Breast epithelium (tissue), 4 donors: ENCODE measurements around the gene PRPH. TPM values are rescaled to one million over a fixed set of nuclear protein-coding genes. Genes with fewer than 3 reads are reported as not detected.
"Not testable (repeated sequence)": the region's sequence is repeated elsewhere in the genome, so short reads cannot be mapped to it uniquely, and the experiment has no call there.

ENCODE experiments used
- DNase-seq, 2 donors: peaks; one replicate each; pipeline ENCODE4 v3.0.0-alpha.2; 2019; ENCODE audit warnings: low spot score in 2 of 2
- H3K27ac ChIP-seq, 2 donors: fragments of 200-600 bp; sonication (generic) in 1 of 2; one replicate each; pipeline ENCODE4 v1.5.1; 2016 to 2019; ENCODE audit warnings: mild to moderate bottlenecking in 1 of 2
- H3K27me3 ChIP-seq, 2 donors: fragments of 200-600 bp; sonication (generic) in 1 of 2; one replicate each; pipeline versions ENCODE4 v1.5.1 to v1.6.0; 2017 to 2019; ENCODE audit warnings: control low read depth in 1 of 2, mild to moderate bottlenecking in 1 of 2
- H3K36me3 ChIP-seq: fragments of 200-600 bp; one replicate; pipeline ENCODE4 v1.5.1; 2019
- H3K4me1 ChIP-seq, 2 donors: fragments of 200-600 bp; sonication (generic); one replicate each; pipeline ENCODE4 v1.5.1; 2016 to 2019; ENCODE audit warnings: control low read depth in 1 of 2
- H3K4me3 ChIP-seq, 3 donors: fragments of 200-600 bp; sonication (generic); 1 replicate in 2 of 3; 2 replicates in 1 of 3; pipeline ENCODE4 v1.5.1; 2016 to 2019; ENCODE audit warnings: mild to moderate bottlenecking in 3 of 3, moderate library complexity in 2 of 3
- H3K9me3 ChIP-seq, 2 donors: fragments of 200-600 bp; sonication (generic) in 1 of 2; one replicate each; pipeline ENCODE4 v1.5.1; 2016 to 2019; ENCODE audit warnings: control low read depth in 1 of 2
- POLR2A ChIP-seq: fragments of 450-650 bp; IDR thresholded peaks from one replicate; pipeline ENCODE4 v1.6.1; 2016; ENCODE audit warnings: antibody characterized with exemption, mild to moderate bottlenecking, moderate library complexity
- POLR2AphosphoS5 ChIP-seq, 3 donors: sonication (generic); formaldehyde crosslinking; IDR thresholded peaks; one replicate each; pipeline ENCODE4 v1.6.1; 2017; ENCODE audit warnings: antibody characterized with exemption in 3 of 3
- intact Hi-C: fragments of 100-400 bp; cut with DNase I; formaldehyde crosslinking; loops from one replicate; pipeline ENCODE4 v1.15.1; 2023; ENCODE audit warnings: low total_unique reads
- total RNA-seq, 3 donors: library from RNA; depleted of rRNA; stranded (reverse); fragments of >200 nt; gene quantifications; one replicate each; pipeline ENCODE4 v1.1.0, GENCODE V29; 2016
- TF ChIP-seq, protein P1 (sequence below), 3 donors: fragments of 450-650 bp; IDR thresholded peaks; one replicate each; pipeline ENCODE4 v1.5.1; 2016 to 2017; ENCODE audit warnings: antibody characterized with exemption in 3 of 3, mild to moderate bottlenecking in 3 of 3, moderate library complexity in 3 of 3

The PRPH gene
- total RNA-seq, 3 donors from 2014 or later: 0.96 to 2.0 TPM; not detected in 1

DNA sequence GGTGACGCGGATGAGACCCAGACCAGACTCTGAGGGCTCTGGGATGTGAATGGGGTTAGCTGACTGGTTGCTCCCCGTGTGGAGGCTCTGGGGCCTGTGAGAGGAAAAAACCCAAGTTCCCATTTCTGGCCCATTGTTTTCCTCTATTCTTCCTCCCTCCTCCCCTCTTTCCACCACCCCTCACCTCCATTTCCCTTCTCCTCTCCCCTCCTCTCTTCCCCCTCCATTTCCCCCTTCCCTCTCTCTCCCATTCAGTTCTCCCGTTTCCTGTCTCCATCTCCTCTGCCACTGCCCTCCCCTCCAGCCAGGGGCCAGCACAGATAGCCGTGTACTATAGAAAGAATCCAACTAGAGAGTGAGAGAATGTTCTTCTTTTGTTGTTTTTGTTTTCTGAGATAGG lies 12.6 kb upstream of the PRPH start:
- Histone ChIP-seq H3K27ac (no peak overlapping the region), H3K27me3 (no peaks in the 10 kb centered on the region), H3K9me3 (no peaks in the 10 kb centered on the region), H3K4me1 (no peaks in the 10 kb centered on the region), H3K4me3 (no peak overlapping the region), H3K36me3 (no peaks in the 10 kb centered on the region)
- TF ChIP-seq, protein P1, sequence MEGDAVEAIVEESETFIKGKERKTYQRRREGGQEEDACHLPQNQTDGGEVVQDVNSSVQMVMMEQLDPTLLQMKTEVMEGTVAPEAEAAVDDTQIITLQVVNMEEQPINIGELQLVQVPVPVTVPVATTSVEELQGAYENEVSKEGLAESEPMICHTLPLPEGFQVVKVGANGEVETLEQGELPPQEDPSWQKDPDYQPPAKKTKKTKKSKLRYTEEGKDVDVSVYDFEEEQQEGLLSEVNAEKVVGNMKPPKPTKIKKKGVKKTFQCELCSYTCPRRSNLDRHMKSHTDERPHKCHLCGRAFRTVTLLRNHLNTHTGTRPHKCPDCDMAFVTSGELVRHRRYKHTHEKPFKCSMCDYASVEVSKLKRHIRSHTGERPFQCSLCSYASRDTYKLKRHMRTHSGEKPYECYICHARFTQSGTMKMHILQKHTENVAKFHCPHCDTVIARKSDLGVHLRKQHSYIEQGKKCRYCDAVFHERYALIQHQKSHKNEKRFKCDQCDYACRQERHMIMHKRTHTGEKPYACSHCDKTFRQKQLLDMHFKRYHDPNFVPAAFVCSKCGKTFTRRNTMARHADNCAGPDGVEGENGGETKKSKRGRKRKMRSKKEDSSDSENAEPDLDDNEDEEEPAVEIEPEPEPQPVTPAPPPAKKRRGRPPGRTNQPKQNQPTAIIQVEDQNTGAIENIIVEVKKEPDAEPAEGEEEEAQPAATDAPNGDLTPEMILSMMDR (IDR thresholded peaks at IDR 0.05): no peak
- TF ChIP-seq POLR2AphosphoS5 (IDR thresholded peaks at IDR 0.05) (no peak), POLR2A (no peak)
- no peak for DNase-seq
- intact Hi-C loops: no loop called here

DNA sequence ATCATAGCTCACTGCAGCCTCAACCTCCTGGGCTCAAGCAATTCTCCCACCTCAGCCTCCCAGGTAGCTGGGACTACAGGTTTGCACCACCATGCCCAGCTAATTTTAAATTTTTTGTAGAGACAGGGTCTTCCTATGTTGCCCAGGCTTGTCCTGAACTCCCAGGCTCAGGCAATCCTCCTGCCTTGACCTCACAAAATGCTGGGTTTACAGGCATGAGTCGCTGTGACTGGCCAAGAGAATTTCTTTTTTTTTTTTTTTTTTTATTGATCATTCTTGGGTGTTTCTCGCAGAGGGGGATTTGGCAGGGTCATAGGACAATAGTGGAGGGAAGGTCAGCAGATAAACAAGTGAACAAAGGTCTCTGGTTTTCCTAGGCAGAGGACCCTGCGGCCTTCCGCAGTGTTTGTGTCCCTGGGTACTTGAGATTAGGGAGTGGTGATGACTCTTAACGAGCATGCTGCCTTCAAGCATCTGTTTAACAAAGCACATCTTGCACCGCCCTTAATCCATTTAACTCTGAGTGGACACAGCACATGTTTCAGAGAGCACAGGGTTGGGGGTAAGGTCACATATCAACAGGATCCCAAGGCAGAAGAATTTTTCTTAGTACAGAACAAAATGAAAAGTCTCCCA lies 12.1 kb upstream of the PRPH start:
- H3K9me3 ChIP-seq, intact Hi-C loops, DNase-seq, H3K36me3 ChIP-seq, H3K27me3 ChIP-seq, H3K4me3 ChIP-seq, H3K27ac ChIP-seq, H3K4me1 ChIP-seq: not testable (repeated sequence)

DNA sequence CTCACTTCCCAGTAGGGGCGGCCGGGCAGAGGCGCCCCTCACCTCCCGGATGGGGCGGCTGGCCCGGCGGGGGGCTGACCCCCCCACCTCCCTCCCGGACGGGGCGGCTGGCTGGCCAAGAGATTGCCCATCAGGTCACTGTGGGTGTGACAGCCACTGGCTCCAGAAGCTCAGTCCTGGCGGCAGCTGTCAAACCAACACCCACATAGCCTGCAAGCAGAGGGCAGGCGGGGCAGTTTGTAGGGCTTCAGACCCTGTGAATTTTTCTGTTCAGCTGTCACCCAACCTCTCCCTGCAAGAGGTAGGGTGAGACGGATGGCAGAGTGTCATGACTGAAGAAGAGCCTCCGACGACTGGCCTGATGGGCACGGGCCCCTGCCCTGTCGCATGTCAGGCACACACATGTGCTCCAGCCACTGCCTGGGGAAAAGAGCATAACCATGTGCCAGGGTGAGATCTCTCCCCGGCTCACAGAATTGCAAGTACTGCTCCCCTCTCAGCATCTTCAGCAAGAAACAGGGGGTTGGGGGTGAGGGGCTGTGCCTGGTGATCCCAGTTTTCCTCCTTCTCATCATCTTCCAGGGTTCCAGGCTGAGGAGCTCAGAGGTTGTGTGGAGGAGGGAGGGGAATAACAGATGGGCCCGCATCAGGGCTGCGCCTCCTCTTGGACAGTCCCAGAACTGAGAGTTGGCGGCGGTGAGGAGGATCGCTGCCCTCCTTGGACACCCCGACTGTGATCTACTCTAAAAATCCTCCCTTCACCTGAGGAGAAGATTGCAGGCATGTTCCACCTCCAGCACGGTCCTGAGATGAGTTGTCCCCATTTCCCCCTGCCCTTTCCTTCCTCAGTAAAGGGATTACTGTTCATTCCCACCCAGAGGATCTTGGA lies 11.2 kb upstream of the PRPH start:
- no peaks in the 10 kb centered on the region for H3K36me3 ChIP-seq
- DNase-seq: no peak
- H3K4me3 ChIP-seq: no peak overlapping the region
- TF ChIP-seq POLR2AphosphoS5 (IDR thresholded peaks at IDR 0.05) (no peak), POLR2A (no peak)
- TF ChIP-seq, protein P1 (IDR thresholded peaks at IDR 0.05): no peak
- no peak overlapping the region for H3K27ac ChIP-seq
- no peaks in the 10 kb centered on the region for H3K27me3 ChIP-seq
- H3K4me1 ChIP-seq: no peaks in the 10 kb centered on the region
- no peaks in the 10 kb centered on the region for H3K9me3 ChIP-seq
- intact Hi-C loops: no loop called here

DNA sequence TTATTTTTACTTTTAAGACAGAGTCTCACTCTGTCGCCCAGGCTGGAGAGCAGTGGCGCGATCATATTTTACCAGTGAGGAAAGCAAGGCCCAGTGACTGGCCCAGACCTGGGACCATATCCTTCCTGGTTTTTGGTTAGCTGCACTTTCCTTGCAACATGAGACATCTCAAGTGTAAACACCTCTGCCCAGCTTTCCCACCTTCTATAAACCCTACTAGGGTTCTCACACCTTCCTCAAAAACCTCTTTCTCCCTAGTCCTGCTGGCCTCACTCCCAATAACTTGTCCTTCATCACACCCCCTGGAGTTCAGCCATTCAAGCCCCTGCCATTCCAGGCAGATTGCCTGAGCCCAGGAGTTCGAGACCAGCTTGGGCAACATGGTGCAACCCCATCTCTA lies 10.3 kb upstream of the PRPH start:
- no peaks in the 10 kb centered on the region for H3K27me3 ChIP-seq
- intact Hi-C loops: loop anchor here (5.0 kb wide), 1 partner anchor 462 kb away; no protein-coding TSS in a partner anchor
- no peak overlapping the region for H3K27ac ChIP-seq

DNA sequence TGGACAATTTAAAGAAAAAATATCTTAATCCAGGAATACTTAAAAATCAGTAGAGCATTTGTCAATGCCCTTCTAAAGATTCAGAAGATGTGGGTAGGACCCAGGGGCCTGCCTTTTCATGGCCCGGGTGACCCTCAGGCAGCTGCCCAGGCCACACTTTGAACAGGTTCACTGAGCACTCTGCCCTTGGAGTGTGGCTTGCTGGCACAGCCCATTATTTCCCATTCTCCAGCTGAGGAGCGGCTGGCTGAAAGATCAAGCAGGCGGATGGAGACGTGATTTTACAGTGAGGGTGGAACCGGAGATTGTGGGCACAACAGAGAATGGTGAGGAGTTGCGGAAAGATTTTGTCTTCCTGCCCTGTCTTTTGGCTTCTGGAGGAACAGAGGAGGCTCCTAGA lies 7.1 kb upstream of the PRPH start:
- Histone ChIP-seq H3K9me3 (no peaks in the 10 kb centered on the region), H3K4me1 (no peaks in the 10 kb centered on the region), H3K27me3 (no peaks in the 10 kb centered on the region), H3K27ac (no peak overlapping the region), H3K36me3 (no peaks in the 10 kb centered on the region), H3K4me3 (no peak overlapping the region)
- TF ChIP-seq POLR2A: no peak
- TF ChIP-seq, protein P1 (IDR thresholded peaks at IDR 0.05): no peak
- TF ChIP-seq POLR2AphosphoS5 (IDR thresholded peaks at IDR 0.05): no peak
- DNase-seq: no peak
- intact Hi-C loops: loop anchor here (5.0 kb wide), 1 partner anchor 466 kb away; no protein-coding TSS in a partner anchor

More for the DNA sequence above, 10.3 kb upstream of the PRPH start:
- no peak overlapping the region for H3K4me3 ChIP-seq
- no peaks in the 10 kb centered on the region for H3K4me1 ChIP-seq
- H3K36me3 ChIP-seq: no peaks in the 10 kb centered on the region
- TF ChIP-seq, protein P1 (IDR thresholded peaks at IDR 0.05): no peak
- TF ChIP-seq POLR2A (no peak), POLR2AphosphoS5 (IDR thresholded peaks at IDR 0.05) (no peak)
- no peak for DNase-seq
- H3K9me3 ChIP-seq: no peaks in the 10 kb centered on the region
